Measurements from ENCODE around the gene AKT3.

Gene AKT3

GRCh38 chr1:243499711-243500110, 350.3 kb downstream of the AKT3 start:
- DNase-seq, result no peak

DNA sequence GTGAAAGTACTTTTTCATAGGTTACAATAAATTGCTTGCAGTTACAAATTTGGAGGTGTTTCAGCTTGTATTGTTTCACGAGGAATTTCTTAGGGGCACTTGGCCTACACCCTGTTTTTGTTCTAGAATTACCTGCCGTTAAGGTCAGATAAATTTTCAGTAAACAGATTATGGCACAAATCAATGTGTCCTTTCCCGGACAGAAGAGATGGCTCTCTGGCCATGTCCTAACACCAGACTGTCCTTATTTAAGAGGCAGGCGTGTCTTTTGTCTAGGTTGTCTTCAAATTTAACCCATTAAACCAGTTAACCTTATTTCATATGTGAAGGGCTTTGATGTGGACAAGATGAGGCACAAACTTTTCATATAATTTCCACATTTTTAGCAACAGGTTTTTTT, 350.8 kb downstream of the AKT3 start:
- no peak for DNase-seq

- no peak for DNase-seq
Measured at GRCh38 chr1:243497939-243498681, 351.9 kb downstream of the AKT3 start.

GRCh38 chr1:243496806-243497205, 353.2 kb downstream of the AKT3 start:
- DNase-seq, result no peak

DNA sequence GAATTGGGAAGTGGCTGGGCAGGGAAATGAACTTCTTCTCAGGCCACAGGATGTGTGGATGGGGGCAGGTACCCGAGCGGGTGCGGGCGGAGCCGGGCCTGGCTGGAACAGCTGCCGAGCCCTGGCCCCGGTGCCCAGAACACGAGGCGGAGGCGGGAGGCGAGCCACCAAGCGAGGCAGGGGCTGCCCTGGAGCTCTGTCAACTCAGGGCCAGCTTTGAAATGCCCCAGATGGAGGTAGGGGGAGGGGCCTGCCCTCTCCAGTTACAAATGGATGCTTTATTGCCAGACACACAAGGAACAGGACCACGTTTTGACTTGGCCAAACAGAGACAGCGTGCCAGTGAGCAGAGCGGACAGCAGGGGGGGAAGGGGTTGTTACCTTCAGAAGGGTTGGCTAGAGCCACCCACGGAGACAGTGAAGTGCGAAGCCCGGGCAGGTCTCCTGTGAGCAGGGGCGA, 353.8 kb downstream of the AKT3 start:
- DNase-seq, result no peak

GRCh38 chr1:243495442-243496186, 354.4 kb downstream of the AKT3 start:
- no peak for DNase-seq

DNA sequence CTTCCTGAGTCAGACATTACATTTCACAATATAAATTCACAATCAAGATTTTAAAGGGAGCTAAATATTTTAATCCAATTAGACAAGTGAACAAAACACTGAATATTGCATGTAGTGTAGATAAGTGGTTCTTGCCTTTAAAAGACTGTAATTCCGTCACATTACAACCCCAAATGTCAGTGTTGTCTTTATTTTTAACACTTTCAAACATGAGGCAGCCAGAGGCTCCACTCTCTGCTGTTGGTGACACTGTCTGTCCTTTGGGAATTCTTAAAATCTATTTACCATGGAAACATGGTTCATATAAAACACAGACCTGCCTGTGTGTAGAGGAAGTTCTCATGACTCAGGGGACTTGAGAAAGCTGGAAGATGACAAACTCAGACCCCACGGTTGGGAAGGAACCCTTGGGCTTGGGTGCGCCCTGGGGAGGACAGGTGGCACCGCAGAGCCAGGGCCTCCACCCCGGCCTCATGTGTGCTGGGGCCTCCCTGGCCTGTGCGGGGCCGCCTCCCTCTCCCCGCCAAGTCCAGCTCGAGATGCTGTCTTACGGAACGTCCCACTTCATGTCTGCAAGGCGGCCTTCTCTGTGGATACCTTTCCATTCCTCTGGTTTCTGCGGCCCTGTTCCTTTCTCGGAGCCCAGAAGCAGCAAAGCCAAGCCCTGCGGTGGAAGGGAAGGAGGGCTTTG, 355.2 kb downstream of the AKT3 start:
- no peak for DNase-seq

DNA sequence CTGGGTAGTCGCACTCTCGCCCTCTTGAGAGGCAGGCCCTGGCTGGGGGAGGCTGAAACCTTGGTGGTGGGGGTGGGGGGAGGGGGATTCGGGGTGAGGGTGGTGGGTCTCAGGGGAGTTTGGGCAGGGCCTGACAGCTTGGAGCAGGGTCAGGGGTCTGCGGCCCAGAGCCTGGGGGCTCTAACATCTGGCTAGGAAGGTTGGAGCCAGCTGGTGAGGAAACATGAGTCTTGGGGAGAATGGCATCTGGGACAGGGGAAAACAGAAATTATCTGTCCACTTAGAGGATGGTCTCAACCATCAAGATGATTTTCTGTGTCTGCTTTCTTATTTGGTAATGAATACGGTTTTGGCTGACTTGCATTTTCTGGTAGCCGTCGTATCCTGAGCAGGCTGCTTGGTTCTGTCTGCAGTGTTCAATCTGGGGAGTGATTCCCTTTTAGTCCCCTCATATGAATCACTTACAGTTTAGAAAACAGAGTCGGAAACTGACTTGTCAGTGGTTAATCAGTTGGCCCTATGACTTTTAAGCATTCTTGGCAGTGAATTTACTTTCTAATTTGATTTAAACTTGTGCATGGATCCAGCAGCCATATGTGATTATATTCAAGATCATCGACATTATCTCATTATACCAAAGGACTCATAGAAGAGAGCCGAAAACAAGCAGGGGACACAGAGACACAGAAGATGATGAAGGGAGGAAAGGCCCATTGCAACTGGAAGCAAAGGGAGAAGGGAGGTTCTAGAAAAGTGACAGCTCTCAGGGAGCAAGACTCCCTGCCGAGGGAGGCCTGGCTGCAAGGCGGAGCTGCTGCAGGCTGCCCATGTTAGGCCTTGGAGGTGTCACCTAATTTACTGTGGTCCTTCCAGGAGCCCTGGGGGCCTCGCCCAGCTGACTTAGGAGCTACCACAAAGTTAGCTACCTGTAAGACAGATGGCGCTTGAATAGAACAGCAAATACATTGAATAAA, 356.6 kb downstream of the AKT3 start:
- DNase-seq, result no peak

DNA sequence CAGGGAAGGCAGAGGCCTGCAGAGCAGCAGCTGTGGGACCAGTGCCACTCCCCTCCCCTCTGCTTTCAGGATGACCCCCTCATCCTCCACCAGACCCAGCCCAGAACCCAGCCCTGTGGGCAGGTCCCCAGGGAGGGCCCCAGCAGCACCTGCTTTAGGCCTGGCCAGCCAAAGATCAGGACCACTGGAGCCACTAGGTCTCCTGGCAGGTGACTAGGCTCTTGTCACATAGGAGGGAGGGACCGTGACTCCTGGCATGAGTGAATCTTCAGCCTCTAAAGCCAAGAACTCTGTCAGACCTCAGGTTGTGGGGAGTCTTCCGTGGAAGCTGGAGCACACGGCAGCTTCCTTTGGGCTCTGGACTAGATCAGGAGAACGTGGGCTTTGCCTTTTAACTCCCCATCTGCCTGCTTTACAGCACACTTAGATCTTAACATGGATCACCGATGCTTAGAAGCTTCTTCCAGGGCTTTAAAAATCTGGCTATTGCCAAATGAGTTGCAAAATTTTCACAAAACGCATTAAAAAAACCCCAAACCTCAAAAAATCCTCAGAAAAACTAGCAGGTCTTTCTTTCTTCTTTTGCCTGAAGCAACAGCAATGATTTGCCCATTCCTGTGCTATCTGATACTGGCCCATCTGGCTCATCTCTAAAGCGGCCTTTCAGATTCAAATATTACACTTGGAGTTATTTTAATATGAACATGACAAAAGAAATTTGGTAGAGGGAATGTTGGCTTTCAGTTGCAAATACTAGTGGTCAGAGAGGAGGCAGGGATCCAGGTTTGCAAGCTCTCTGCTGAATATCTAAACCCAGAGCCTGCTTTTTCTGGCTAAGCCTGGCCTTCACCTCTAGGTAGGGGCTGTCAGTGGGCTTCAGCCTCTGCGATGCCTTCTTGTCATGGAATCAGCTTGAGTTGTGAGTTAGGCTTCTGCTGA, 359.0 kb downstream of the AKT3 start:
- no peak for DNase-seq

GRCh38 chr1:243489681-243490546, 360.1 kb downstream of the AKT3 start:
- no peak for DNase-seq

- DNase-seq, result no peak
Measured at GRCh38 chr1:243489158-243489527, 360.9 kb downstream of the AKT3 start.

DNA sequence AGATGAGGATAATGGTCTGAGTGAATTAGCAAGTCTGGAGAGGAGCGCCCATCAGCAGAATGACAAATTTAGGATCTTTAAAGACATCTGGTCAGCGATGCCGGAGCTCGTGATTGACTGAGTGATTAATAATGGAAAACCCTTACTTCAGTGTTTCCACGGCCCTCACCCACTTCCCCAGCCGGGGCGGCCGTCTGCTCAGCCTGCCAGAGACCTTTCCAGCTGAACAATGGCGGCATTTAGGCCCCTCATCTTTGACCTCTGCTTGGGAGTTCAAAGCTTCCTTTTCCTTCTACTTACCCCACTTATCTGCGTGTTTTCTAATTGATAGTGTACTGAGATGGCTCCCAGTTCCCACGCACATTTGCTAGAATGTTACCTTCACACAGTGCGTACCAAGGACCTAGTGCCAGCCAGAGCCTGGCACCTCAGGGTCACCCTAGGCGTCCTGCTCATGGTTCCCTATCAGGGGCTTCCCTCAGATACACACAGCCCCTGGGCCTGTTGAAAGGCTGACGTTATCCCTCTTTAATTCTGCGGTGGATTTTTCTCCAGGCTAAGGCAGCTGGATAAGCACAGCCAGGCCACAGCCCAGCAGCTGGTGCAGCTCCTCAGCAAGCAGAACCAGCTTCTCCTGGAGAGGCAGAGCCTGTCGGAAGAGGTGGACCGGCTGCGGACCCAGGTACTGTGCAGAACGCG, 361.4 kb downstream of the AKT3 start:
- no peak for DNase-seq

GRCh38 chr1:243487649-243488227, 362.3 kb downstream of the AKT3 start:
- DNase-seq, result no peak

GRCh38 chr1:243487036-243487648, 362.9 kb downstream of the AKT3 start:
- DNase-seq, result no peak

- no peak for DNase-seq
Measured at GRCh38 chr1:243483952-243484351, 366.1 kb downstream of the AKT3 start.

GRCh38 chr1:243483071-243483771, 366.8 kb downstream of the AKT3 start:
- no peak for DNase-seq

- no peak for DNase-seq
Measured at GRCh38 chr1:243482141-243483022, 367.7 kb downstream of the AKT3 start.

Data from NCI-H1048 (cell line).